MCF 10A (cell line): ENCODE measurements around the gene BRCC3. TPM values are rescaled to one million over a fixed set of nuclear protein-coding genes. Genes with fewer than 3 reads are reported as not detected.
"Not testable (repeated sequence)": the region's sequence is repeated elsewhere in the genome, so short reads cannot be mapped to it uniquely, and the experiment has no call there.

Experiments used
- BruUV-seq: library from RNA; stranded (reverse); fragments of 400-500 nt; replicated peaks from 2 replicates; lab custom pipeline; 2021; lab: Mats Ljungman, UMichigan
- CTCF ChIA-PET: fragments of 300-600 bp; sonication (Branson Sonifier 250); formaldehyde crosslinking; extraction: SDS; loops from one replicate; lab custom pipeline; 2021; ENCODE audit warnings: antibody characterized with exemption, inconsistent platforms; lab: Yijun Ruan, JAX
- POLR2A ChIA-PET: fragments of 300-600, 350-650 bp; sonication (Branson Sonifier 250); formaldehyde crosslinking; extraction: SDS; loops from one replicate; lab custom pipeline; 2020; ENCODE audit warnings: antibody characterized with exemption, inconsistent platforms; lab: Yijun Ruan, JAX
- DNase-seq: peaks from one replicate; pipeline ENCODE4 v3.0.0-alpha.2; 2018; ENCODE audit not compliant: unreplicated experiment
- H3K27ac Mint-ChIP-seq: one replicate; pipeline ENCODE4 v1.8.0; 2022; ENCODE audit warnings: mild to moderate bottlenecking, low read depth, mixed read lengths; ENCODE audit not compliant: unreplicated experiment
- H3K27me3 Mint-ChIP-seq: one replicate; pipeline ENCODE4 v1.8.0; 2022; ENCODE audit warnings: mixed read lengths; ENCODE audit not compliant: insufficient read depth, unreplicated experiment
- H3K36me3 Mint-ChIP-seq: one replicate; pipeline ENCODE4 v1.8.0; 2022; ENCODE audit warnings: mild to moderate bottlenecking, moderate library complexity, mixed read lengths; ENCODE audit not compliant: insufficient read depth, unreplicated experiment
- H3K4me1 Mint-ChIP-seq: one replicate; pipeline ENCODE4 v1.8.0; 2022; ENCODE audit warnings: mixed read lengths; ENCODE audit not compliant: insufficient read depth, unreplicated experiment
- H3K4me3 Mint-ChIP-seq: one replicate; pipeline ENCODE4 v1.8.0; 2022; ENCODE audit warnings: mild to moderate bottlenecking, moderate library complexity, mixed read lengths; ENCODE audit not compliant: unreplicated experiment
- H3K9me3 Mint-ChIP-seq: one replicate; pipeline ENCODE4 v1.8.0; 2022; ENCODE audit warnings: mixed read lengths; ENCODE audit not compliant: unreplicated experiment
- intact Hi-C: fragments of 100-400 bp; cut with micrococcal nuclease; formaldehyde crosslinking; loops from 2 replicates; pipeline ENCODE4 v1.14.1; 2022
- total RNA-seq: library from RNA; stranded (reverse); gene quantifications from 2 replicates; pipeline ENCODE4 v1.2.3, GENCODE V29; 2022
- TF ChIP-seq, protein P1 (sequence below): fragments of 200-600 bp; IDR thresholded peaks from one replicate; pipeline ENCODE4 v1.8.0; 2022; ENCODE audit warnings: antibody characterized with exemption, mild to moderate bottlenecking; ENCODE audit not compliant: unreplicated experiment

The BRCC3 gene
- total RNA-seq, 1 experiment from 2014 or later, result 21.1 TPM

- intact Hi-C loops, result no loop called here
- no peaks in the 10 kb centered on the region for H3K36me3 Mint-ChIP-seq
- H3K27me3 Mint-ChIP-seq, result no peaks in the 10 kb centered on the region
- no peaks in the 10 kb centered on the region for H3K9me3 Mint-ChIP-seq
- DNase-seq, result no peak
- POLR2A ChIA-PET, result no interaction called here
- CTCF ChIA-PET, result no interaction called here
- H3K27ac Mint-ChIP-seq, result no peak overlapping the region
- H3K4me1 Mint-ChIP-seq, result no peaks in the 10 kb centered on the region
- TF ChIP-seq, protein P1, sequence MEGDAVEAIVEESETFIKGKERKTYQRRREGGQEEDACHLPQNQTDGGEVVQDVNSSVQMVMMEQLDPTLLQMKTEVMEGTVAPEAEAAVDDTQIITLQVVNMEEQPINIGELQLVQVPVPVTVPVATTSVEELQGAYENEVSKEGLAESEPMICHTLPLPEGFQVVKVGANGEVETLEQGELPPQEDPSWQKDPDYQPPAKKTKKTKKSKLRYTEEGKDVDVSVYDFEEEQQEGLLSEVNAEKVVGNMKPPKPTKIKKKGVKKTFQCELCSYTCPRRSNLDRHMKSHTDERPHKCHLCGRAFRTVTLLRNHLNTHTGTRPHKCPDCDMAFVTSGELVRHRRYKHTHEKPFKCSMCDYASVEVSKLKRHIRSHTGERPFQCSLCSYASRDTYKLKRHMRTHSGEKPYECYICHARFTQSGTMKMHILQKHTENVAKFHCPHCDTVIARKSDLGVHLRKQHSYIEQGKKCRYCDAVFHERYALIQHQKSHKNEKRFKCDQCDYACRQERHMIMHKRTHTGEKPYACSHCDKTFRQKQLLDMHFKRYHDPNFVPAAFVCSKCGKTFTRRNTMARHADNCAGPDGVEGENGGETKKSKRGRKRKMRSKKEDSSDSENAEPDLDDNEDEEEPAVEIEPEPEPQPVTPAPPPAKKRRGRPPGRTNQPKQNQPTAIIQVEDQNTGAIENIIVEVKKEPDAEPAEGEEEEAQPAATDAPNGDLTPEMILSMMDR, result no peak
- no TSS peak for BruUV-seq
- no peak overlapping the region for H3K4me3 Mint-ChIP-seq
Observed at GRCh38 chrX:155144926-155145325, 73.6 kb downstream of the BRCC3 start.

GRCh38 chrX:155147612-155148011 lies 76.3 kb downstream of the BRCC3 start:
- intact Hi-C loops, result loop anchor here (2.0 kb wide), 1 partner anchor 229 kb away; no protein-coding TSS in a partner anchor
- H3K27ac Mint-ChIP-seq, H3K9me3 Mint-ChIP-seq, H3K36me3 Mint-ChIP-seq, CTCF ChIA-PET, H3K4me3 Mint-ChIP-seq, POLR2A ChIA-PET, DNase-seq, H3K27me3 Mint-ChIP-seq, BruUV-seq, H3K4me1 Mint-ChIP-seq: not testable (repeated sequence)

- intact Hi-C loops, result loop anchor here (2.0 kb wide), 1 partner anchor 229 kb away; no protein-coding TSS in a partner anchor
- H3K4me1 Mint-ChIP-seq, H3K27ac Mint-ChIP-seq, BruUV-seq, H3K27me3 Mint-ChIP-seq, H3K9me3 Mint-ChIP-seq, H3K36me3 Mint-ChIP-seq, POLR2A ChIA-PET, DNase-seq, H3K4me3 Mint-ChIP-seq: not testable (repeated sequence)
- CTCF ChIA-PET, result interaction anchor here (0.6 to 1.9 kb wide), 10 partner anchors 16 to 230 kb away, joined by 3 to 8 read pairs (median 4); no protein-coding TSS in a partner anchor
Observed at GRCh38 chrX:155148166-155148565, 76.9 kb downstream of the BRCC3 start.

DNA sequence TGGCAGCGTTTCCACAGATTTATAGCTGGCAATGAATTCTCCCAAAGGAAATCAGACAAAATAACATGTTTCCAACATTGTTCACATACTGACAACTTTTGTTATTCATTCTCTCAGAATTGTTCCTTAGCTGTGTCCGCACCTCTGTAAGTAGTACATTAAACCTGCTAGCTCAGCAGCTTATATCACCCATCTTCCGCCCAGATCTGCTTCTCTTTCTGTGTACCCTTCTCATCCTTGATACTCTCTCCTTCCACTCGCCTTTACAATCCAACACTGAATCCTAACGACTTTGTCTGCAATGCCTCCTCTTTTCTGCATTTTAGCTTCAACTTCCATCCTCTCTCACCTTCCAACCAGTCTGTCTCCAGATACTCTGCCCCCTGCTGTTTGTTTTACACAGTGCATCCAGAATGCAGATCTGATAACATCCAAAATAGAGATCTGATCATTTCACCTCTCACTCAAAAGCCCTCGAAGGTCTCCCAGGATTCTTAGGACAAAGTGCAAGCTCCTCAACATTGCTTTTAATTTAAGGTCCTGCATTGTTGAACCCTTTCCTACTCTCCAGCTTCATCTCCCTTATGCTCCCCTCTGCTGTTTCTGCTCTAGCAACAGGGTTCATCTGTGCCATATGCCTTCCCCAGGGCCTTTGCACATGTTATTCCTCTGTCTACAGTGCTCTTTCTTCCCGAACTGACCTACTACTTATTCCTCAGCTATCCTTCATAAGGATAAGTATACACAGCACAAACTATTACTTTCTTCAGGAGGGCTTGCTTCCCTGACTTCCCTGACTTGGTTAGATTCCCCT lies 77.6 kb downstream of the BRCC3 start:
- CTCF ChIA-PET, result interaction anchor here (0.5 to 1.9 kb wide), 17 partner anchors 12 to 231 kb away, joined by 3 to 8 read pairs (median 4); no protein-coding TSS in a partner anchor
- Mint-ChIP-seq H3K4me3 (no peak overlapping the region), H3K27ac (no peak overlapping the region), H3K9me3 (no peaks in the 10 kb centered on the region), H3K27me3 (no peaks in the 10 kb centered on the region), H3K4me1 (no peaks in the 10 kb centered on the region), H3K36me3 (no peaks in the 10 kb centered on the region)
- no TSS peak for BruUV-seq
- intact Hi-C loops, result loop anchor here (1.0 to 2.0 kb wide), 2 partner anchors 55 to 230 kb away; no protein-coding TSS in a partner anchor
- TF ChIP-seq, protein P1, result peak; percentile 46
- POLR2A ChIA-PET, result no interaction called here
- peak; percentile 54 for DNase-seq

DNA sequence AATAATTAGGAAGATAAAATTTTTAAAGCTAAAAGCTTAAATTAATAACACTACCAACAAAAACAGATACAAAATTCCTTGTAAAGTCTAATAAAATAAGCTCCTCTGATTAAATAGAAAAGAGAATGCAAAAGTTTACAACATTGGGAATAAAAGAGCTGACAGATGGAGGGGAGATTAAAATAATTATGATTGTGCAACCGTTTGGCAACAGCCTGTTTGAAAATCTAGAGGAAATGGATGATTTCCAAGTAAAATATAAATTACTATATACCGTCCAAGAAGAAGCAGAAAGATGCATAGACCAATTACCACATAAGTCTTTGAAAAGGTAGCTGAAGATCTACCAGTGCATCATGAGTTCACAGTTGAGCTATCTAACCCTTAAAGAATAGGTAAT lies 98.6 kb downstream of the BRCC3 start:
- no TSS peak for BruUV-seq
- POLR2A ChIA-PET, result interaction anchor here (0.5 to 1.3 kb wide), 4 partner anchors 11 to 46 kb away, joined by 3 to 4 read pairs (median 3); no protein-coding TSS in a partner anchor
- no peak overlapping the region for H3K27ac Mint-ChIP-seq
- peak; percentile 34 for DNase-seq
- CTCF ChIA-PET, result interaction anchor here (0.6 to 1.9 kb wide), 4 partner anchors 21 to 252 kb away, joined by 3 to 5 read pairs (median 4); no protein-coding TSS in a partner anchor
- H3K9me3 Mint-ChIP-seq, result no peaks in the 10 kb centered on the region
- no peaks in the 10 kb centered on the region for H3K4me1 Mint-ChIP-seq
- intact Hi-C loops, result no loop called here
- TF ChIP-seq, protein P1, result no peak
- H3K27me3 Mint-ChIP-seq, result no peaks in the 10 kb centered on the region
- H3K4me3 Mint-ChIP-seq, result no peak overlapping the region
- H3K36me3 Mint-ChIP-seq, result no peaks in the 10 kb centered on the region
